ENCODE measurements around the gene GJB4. TPM values are rescaled to one million over a fixed set of nuclear protein-coding genes. Genes with fewer than 3 reads are reported as not detected.

The GJB4 gene
- total RNA-seq, 2 donors from 2014 or later: 1.3 to 2.4 TPM

DNA sequence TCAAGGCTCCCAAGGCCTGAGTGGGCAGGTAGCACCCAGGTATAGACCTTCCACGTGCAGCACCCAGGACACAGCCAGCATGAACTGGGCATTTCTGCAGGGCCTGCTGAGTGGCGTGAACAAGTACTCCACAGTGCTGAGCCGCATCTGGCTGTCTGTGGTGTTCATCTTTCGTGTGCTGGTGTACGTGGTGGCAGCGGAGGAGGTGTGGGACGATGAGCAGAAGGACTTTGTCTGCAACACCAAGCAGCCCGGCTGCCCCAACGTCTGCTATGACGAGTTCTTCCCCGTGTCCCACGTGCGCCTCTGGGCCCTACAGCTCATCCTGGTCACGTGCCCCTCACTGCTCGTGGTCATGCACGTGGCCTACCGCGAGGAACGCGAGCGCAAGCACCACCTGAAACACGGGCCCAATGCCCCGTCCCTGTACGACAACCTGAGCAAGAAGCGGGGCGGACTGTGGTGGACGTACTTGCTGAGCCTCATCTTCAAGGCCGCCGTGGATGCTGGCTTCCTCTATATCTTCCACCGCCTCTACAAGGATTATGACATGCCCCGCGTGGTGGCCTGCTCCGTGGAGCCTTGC lies 1.7 kb downstream of the GJB4 start:
- H3K27me3 ChIP-seq (replicated peaks; ENCODE audit: insufficient read depth): no peaks in the 10 kb centered on the region
- H3K27ac ChIP-seq: no peak overlapping the region
- DNase-seq (ENCODE audit: low spot score): no peak
- H3K4me1 ChIP-seq (replicated peaks): no peaks in the 10 kb centered on the region
- no peaks in the 10 kb centered on the region for H3K9me3 ChIP-seq
- intact Hi-C loops (cut with DNase I): no loop called here
- H3K36me3 ChIP-seq: no peaks in the 10 kb centered on the region
- TF ChIP-seq POLR2AphosphoS5 (IDR thresholded peaks at IDR 0.05): no peak
- TF ChIP-seq, protein P1, sequence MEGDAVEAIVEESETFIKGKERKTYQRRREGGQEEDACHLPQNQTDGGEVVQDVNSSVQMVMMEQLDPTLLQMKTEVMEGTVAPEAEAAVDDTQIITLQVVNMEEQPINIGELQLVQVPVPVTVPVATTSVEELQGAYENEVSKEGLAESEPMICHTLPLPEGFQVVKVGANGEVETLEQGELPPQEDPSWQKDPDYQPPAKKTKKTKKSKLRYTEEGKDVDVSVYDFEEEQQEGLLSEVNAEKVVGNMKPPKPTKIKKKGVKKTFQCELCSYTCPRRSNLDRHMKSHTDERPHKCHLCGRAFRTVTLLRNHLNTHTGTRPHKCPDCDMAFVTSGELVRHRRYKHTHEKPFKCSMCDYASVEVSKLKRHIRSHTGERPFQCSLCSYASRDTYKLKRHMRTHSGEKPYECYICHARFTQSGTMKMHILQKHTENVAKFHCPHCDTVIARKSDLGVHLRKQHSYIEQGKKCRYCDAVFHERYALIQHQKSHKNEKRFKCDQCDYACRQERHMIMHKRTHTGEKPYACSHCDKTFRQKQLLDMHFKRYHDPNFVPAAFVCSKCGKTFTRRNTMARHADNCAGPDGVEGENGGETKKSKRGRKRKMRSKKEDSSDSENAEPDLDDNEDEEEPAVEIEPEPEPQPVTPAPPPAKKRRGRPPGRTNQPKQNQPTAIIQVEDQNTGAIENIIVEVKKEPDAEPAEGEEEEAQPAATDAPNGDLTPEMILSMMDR (IDR thresholded peaks at IDR 0.05): no peak
- TF ChIP-seq POLR2A (IDR thresholded peaks at IDR 0.05): no peak
- 95% methylated on average over 33 of the region's 33 CpGs for WGBS
- H3K4me3 ChIP-seq: no peak overlapping the region

DNA sequence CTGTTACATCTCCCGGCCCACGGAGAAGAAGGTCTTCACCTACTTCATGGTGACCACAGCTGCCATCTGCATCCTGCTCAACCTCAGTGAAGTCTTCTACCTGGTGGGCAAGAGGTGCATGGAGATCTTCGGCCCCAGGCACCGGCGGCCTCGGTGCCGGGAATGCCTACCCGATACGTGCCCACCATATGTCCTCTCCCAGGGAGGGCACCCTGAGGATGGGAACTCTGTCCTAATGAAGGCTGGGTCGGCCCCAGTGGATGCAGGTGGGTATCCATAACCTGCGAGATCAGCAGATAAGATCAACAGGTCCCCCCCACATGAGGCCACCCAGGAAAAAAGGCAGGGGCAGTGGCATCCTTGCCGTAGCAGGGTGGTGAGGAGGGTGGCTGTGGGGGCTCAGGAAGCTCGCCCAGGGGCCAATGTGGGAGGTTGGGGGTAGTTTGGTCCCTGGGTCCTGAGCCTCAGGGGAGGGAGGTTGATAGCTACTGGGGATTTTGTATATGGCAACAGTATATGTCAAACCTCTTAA lies 2.3 kb downstream of the GJB4 start:
- no peak for DNase-seq (ENCODE audit: low spot score)

GRCh38 chr1:34762474-34763141 lies 3.1 kb downstream of the GJB4 start:
- TF ChIP-seq POLR2AphosphoS5 (IDR thresholded peaks at IDR 0.05) (no peak), POLR2A (IDR thresholded peaks at IDR 0.05) (no peak)
- TF ChIP-seq, protein P1 (IDR thresholded peaks at IDR 0.05): no peak
- no peak overlapping the region for H3K27ac ChIP-seq
- no peaks in the 10 kb centered on the region for H3K27me3 ChIP-seq (replicated peaks; ENCODE audit: insufficient read depth)
- H3K4me3 ChIP-seq: no peak overlapping the region
- H3K9me3 ChIP-seq: no peaks in the 10 kb centered on the region
- no peak for DNase-seq (ENCODE audit: low spot score)
- 75% methylated on average over 7 of the region's 7 CpGs for WGBS
- H3K4me1 ChIP-seq (replicated peaks): no peaks in the 10 kb centered on the region
- intact Hi-C loops (cut with DNase I): no loop called here
- H3K36me3 ChIP-seq: no peaks in the 10 kb centered on the region

More for the DNA sequence above, 2.3 kb downstream of the GJB4 start:
- Histone ChIP-seq H3K27me3 (replicated peaks; ENCODE audit: insufficient read depth) (no peaks in the 10 kb centered on the region), H3K4me1 (replicated peaks) (no peaks in the 10 kb centered on the region), H3K4me3 (no peak overlapping the region), H3K27ac (no peak overlapping the region), H3K9me3 (no peaks in the 10 kb centered on the region), H3K36me3 (no peaks in the 10 kb centered on the region)
- intact Hi-C loops (cut with DNase I): no loop called here
- TF ChIP-seq POLR2AphosphoS5 (IDR thresholded peaks at IDR 0.05) (no peak), POLR2A (IDR thresholded peaks at IDR 0.05) (no peak)
- TF ChIP-seq, protein P1 (IDR thresholded peaks at IDR 0.05): no peak
- 92% methylated on average over 13 of the region's 13 CpGs for WGBS

GRCh38 chr1:34763142-34763781 lies 3.7 kb downstream of the GJB4 start:
- intact Hi-C loops (cut with DNase I): no loop called here
- 47% methylated on average over 8 of the region's 8 CpGs for WGBS
- Histone ChIP-seq H3K27ac (no peak overlapping the region), H3K36me3 (no peaks in the 10 kb centered on the region), H3K9me3 (no peaks in the 10 kb centered on the region), H3K4me3 (no peak overlapping the region), H3K27me3 (replicated peaks; ENCODE audit: insufficient read depth) (no peaks in the 10 kb centered on the region), H3K4me1 (replicated peaks) (no peaks in the 10 kb centered on the region)
- TF ChIP-seq POLR2AphosphoS5 (IDR thresholded peaks at IDR 0.05) (no peak), POLR2A (IDR thresholded peaks at IDR 0.05) (no peak)
- no peak for DNase-seq (ENCODE audit: low spot score)

DNA sequence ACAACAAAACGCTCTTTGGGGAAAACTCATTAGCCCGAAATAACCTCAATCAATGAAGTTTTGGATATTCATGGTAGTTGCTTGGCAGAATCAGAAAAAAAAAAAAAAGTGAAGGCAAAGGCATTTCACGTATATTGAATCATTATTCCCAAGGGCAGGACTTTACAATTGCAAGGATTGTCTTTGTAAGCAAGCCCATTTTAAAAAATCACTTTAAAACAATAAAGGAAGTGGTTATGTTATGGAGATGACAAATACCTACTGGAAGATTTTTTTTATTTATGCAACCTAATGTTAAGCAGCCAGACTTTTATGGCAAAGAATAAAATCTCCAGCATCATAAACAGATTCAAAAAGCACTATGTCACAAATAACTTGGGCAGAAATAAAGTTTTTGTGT lies 9.3 kb downstream of the GJB4 start:
- H3K4me3 ChIP-seq: no peak overlapping the region
- no peaks in the 10 kb centered on the region for H3K27me3 ChIP-seq (replicated peaks; ENCODE audit: insufficient read depth)
- no peaks in the 10 kb centered on the region for H3K36me3 ChIP-seq
- H3K4me1 ChIP-seq (replicated peaks): no peaks in the 10 kb centered on the region
- no peak for DNase-seq (ENCODE audit: low spot score)
- H3K9me3 ChIP-seq: no peaks in the 10 kb centered on the region
- no peak for TF ChIP-seq POLR2A (IDR thresholded peaks at IDR 0.05)
- no peak for TF ChIP-seq POLR2AphosphoS5 (IDR thresholded peaks at IDR 0.05)
- WGBS: 90% methylated on average over 3 of the region's 3 CpGs
- intact Hi-C loops (cut with DNase I): no loop called here
- H3K27ac ChIP-seq: no peak overlapping the region
